Kasumi-1 (cell line): ENCODE measurements around the gene FOXC1.
A peak's percentile ranks its signal among the peaks of the same experiment; 100 is the strongest.

Experiments used
- DNase-seq, 2 experiments: peaks; one replicate each; lab custom pipeline; 2025; lab: John Stamatoyannopoulos, UW

Gene FOXC1

DNA sequence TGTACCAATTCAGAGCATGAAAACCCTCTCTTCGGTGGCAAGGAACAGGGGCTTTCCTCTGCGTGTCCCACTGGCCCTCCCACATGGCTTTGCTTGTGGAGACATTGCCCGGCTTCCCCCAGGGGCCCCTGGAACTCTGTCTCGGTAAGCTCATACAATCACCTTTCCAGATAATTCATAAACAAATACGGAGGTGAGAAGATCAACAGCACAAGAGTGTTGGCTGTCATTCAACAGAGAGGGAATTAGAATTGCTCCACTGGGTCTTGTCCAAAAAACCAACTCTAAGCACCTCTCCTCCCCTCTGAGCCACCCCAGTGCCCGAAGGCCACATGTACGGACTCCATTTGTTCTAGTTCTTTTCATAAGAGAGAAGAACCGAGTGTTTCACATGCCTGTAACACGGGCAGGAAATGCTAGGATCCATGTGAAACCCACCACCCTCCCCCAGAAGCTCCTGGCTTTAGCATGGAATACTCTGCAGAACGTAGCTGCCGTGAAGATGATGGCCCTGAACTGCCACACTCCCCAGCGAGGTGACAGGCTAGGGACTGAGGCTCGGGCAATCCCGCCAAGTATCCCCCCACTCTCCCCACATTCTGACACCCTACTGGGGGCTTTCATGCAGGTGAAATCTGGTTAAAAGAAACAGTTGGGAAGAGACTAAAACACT, 24.6 kb upstream of the FOXC1 start:
- DNase-seq = no peak

DNA sequence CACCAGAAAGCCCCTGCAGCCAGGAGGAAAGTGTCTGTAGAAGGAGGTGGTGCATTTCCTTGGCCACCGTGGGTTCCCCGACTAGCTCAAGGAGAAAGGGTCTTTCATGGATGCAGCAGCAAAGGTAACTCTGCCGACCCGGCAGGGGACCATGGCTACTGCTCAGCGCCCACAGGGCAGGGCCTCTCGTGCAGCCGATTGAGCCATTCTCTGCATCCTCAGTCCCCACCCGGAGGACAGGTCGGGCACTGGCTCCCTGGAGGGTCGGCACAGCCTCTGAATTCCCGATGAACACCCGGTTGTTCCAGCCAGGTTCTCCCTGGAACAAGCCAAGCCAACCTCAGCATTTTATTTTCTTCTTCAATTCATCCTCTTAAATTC, 24.1 kb upstream of the FOXC1 start:
- no peak for DNase-seq

DNA sequence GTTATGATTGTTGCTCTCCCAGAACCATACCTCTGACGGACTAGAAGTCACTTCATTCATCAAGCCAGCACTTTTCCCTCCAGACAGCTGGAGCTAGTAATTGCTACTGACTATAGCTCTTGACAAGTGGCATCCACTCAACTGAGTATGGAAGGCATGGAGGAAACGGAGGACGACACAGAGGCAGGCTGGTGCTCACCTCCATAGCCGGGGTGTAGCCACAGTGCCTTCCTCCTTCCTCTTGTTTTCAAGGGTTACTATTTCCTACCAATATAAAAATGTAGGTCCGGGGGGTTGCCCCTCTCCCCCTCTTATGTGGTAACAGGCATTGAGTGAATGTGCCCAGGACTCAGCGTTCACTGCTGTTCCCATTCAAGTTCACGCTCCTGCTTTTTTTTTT, 23.5 kb upstream of the FOXC1 start:
- DNase-seq = no peak

DNA sequence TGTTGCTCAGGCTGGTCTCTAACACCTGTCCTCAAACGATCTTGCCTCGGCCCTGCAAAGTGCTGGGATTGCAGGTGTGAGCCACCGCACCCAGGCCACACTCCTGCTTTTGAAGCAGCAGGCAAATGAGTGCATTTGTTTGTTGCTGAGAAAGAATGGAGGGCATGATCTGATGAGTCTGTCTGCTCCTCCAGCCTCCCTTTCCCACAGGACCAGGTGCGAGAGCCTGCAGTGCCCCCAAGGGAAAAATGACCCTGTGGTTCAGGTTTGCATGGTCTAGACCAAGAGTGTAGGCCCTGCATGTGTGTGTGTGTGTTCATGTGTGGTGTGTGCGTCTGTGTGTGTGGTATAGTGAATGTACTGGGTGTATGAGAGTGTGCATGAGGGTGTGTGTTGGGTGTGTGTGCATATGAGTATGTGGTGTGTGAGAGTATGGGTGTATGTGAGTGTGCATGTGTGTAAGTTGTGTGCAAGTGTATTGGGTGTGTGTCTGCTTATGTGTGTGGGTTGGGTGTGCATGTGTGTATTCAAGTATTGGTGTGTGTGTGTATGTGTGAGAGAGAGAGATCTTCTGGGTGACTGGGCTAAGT, 22.8 kb upstream of the FOXC1 start:
- no peak for DNase-seq

DNA sequence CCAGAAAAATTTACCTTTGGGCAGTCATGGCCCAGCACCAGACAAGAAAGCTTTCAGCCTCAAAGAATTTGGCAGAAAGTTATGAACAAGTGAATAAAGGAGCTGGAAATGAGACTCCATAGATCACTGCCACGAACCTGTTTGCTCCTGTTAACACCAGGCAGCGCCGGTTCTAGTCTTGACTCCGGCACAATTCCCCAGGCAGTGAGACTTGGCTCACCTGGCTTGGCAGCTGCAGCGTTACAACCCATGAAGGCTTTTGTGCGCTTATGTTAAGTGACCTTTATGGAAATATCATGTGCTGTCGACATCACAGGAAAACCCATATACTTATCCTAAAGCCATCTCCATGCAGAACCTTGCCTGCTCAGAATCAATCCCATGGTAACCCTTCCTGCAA, 22.2 kb upstream of the FOXC1 start:
- no peak for DNase-seq

DNA sequence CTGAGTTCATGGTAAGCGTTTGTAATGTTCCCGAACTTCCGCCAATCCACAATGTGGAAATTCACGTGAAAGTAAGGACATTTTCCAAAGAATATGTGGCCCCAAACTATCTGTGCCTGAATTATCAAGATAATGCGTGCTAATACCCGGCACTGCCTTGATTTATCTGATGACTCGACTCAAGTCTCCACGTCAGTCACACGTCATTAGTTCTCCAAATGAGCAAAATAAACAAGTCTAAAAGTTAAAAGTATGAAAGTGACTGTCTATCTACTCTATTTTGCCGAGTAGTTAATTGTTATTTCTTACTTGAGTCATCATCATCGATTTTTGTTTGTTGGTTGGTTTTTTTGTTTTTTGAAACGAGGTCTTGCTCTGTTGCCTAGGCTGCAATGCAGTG, 21.7 kb upstream of the FOXC1 start:
- no peak for DNase-seq

DNA sequence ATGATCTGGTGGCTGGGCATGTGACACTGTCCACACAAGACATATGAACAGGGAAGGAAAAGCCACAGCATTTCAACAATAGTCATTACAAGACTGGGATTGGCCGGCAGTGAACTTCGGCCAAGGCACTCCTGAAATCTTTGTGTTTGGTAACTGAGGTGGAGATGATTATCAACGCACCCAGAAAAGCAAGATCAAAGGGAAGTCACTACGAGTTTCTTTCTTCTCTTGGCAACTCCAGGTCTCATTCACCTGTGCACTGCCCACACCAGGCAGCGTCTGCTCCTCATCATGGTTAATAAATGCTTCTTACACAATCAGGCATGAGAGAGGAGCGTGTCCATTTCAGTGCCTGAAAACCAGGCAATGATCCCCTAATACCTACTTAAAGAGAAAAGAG, 20.5 kb upstream of the FOXC1 start:
- DNase-seq = no peak

DNA sequence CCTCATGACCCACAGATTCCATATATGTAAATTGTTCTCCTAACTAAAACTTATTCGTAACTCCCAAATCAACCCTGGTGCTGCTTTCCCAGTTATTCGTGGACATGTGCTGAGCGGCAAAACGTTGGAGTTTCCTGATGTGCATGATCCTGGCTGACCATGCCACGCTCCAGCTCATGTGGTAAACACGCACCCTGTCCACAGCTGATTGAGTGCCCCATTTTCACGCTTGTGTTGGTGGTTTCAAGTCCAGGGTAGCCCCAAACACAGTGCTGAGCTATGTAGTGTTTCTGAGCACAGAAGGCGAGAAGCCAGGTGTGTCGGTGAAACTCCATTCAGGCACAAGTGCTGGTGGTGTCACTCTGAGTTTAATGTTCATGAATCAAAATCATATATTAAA, 19.1 kb upstream of the FOXC1 start:
- DNase-seq = no peak

DNA sequence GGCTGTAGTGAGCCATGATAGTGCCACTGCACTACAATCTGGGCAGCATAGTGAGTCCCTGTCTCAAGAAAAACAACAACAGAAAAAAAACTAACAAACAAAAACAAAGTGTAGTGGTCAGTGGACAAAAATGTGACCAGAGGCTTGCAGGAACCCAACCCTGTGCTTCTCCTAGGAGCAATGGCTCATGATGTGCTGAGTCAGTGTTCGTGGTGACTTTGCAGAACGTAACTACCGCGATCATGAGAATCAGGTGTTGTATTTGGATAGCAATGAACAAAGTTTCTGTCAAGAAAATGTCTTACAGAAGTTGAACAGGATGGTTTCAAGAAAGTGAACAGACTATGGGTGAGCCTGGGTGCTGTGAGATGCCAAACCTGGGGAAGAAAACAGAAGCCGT, 18.5 kb upstream of the FOXC1 start:
- no peak for DNase-seq

DNA sequence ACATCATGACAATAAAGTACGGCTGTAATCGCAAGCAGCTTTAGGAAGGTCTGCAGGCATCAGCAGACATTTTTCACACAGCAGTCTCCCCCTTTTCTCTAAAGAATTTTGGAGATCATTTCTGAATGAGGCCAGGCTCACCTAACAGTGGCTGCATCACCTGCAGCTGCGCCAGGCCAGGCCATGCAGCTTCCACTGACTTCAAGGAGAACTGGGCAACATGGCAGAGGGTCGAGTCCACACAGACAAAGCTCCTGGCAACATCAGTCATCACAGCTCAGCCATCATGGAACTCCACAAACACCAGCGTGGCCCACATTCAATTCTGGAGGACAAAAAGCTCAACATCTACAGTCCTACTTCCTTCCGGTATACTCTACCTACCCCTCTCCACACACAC, 17.8 kb upstream of the FOXC1 start:
- DNase-seq = no peak

DNA sequence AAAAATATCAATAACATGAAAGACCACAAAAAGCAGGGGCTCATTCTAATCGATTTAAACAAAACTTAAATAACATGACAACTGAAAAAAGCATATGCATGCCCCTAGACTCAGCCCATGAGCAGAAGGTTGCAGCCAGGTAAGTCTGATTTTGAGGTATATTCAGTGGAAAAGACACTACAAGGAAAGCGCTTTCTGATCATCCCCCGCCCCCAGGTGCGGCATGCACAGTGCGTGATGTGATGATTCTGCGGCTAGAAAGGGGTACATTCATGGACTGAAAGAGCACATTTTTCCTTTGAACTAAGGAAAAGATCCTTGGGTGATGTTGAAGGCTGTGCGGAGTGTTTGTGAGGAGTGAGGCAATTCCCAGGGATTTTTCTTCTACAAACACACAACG, 16.9 kb upstream of the FOXC1 start:
- no peak for DNase-seq

DNA sequence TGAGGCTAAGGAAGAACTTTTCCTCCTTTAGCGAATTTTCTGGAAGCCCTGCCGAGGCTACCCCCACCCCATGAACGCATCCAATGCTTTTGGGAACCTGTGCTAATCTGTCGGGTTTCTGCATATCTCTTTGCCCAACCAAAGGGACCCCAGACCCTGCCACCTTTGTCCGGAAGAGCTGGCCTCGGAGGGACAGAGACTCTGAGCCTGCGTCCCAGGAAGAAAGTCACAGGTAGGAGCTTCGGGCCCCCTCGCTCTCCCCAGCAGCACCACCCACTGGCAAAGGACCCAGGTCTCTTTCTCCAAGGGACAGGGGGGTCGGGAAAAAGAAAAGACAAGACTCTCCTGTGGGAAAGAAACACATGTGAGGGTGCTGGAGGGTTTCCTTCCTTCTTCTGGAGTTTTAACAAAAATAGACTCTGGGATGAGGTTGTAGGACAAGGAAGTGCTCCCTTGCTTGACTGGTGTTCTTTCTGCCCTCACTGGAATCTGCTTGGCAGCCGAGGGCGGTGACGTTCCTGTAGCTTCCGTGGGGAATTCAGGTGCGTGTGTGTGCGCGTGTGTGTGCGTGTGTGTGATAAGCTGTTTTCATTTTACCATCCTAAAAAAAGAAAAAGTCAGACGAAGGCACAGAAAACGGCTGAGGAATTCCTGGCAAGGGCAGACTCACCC, 16.3 kb upstream of the FOXC1 start:
- no peak for DNase-seq

DNA sequence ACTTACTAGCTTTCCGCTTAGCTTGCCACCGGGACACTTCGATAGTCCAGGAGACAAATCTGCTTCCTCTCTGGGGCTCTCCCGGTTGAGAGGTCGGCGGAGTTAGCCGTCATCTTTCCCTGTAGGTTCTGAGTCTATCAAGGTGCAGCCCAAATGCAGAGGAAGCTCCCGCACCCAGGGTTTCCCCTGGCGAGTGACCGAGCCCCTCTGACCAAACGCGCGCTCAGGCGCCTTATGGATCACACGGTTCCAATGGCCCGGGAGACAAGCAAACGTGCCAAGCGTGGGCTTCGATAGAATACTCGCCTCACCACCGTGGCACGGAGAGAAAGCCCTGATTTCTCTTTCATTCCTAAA, 15.8 kb upstream of the FOXC1 start:
- DNase-seq = no peak

DNA sequence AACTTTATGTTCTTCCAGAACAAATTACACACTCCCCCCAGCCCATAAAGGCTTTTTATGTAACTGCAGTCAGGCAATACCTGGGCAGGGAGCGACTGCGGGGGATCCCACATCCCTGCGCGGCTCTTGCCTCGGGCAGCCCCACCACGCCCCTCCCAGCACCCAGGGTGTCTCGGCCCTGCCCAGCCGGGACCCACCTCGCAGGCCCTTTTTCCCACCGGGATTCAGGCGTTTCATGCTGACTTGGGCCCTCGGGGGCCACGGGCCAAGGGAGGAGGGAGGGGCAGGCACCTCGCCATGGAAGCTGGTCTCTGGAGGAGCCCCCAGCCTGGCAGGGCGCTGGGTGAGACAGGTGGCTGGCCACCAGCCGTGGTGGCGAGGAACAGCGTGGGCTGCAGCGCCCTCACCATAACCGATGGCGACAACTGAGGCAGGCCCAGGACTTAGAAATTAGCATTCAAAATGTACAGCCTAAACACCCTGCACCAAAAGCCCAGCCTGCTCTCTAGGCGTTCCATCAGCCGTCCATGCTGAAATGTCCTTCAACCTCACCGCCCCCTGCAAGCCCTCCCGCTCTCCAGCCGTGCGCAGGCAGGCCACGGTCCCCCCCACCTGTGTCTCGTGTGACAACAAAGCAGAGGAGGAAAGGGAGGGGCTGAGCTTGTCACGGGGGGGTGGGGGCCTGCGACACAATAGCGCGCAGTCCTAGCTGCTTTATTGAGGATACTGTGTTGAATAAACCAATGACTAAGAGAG, 15.1 kb upstream of the FOXC1 start:
- no peak for DNase-seq

DNA sequence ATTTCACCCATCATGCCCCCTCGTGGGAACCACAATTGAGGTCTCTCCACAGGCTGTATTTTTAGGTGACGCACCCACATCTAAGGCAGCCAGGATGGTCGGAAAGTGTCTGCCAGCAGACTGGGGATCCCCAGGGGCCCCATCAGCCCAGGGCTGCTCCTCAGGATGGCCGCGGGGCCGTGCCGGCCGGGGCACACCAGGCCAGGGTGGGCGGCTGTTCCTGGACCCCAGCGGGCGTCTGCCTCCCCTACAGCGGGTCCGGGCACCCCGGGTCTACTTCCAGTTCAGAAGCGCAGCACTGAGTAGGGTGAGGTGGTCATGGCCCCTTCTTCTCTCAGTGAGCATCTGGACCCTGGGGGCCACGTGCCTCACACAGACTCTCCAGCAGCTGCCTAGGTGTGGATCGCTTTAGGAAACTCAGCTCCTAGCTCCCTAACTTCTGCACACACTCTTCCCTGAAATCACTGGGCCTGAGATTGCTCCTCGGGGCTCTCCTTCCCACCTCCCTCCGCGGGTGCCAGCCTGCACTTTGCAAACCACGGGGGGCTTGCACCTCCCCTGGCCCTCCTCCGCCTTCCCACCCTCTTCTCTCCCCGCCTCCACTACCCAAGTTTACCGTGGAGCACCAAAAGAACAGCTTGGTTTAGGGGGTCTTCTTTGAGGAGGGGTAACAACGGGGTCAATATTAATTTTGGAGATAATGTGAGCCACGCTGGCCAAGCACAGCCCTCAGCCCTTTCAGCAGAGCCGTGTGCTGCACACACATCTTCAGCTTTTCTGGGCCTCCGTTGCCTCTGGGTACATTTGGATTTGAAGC, 14.2 kb upstream of the FOXC1 start:
- no peak for DNase-seq

DNA sequence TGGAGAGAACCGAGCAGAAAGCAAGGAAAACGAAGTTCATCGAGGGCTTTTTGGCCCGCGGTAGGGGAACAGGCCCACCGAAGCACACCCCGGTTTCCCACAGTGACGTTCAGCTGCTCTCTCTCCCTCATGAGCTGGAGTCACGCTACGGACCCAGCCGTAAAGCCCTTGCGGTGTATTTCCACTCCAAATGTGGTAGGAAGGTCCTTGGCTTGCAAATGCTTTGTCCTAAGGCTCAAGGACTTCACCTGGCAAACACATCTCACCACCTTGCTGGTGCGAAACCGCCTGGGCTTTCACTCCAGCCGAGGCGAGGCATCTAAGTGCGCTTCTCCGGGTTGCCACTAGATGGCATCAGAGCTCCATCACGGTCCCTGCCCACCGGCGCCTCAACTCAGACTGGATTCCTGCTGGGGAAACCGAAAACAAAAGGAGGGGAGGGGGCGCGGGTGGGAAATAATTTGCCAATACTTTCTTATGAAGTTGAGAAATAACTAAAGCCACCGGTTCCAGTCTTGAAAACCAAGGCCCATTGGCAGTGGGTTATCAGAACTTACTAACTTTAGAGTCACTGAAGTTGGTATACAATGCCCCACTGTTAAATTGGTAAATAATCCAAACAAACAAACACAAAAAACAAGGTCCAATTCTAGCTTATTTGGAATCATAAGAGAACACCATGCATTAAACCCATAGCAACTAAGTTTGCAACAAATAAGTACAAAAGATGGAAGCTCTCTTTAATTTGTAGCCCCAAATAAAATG, 13.4 kb upstream of the FOXC1 start:
- DNase-seq = peak; percentile 57 to 67

DNA sequence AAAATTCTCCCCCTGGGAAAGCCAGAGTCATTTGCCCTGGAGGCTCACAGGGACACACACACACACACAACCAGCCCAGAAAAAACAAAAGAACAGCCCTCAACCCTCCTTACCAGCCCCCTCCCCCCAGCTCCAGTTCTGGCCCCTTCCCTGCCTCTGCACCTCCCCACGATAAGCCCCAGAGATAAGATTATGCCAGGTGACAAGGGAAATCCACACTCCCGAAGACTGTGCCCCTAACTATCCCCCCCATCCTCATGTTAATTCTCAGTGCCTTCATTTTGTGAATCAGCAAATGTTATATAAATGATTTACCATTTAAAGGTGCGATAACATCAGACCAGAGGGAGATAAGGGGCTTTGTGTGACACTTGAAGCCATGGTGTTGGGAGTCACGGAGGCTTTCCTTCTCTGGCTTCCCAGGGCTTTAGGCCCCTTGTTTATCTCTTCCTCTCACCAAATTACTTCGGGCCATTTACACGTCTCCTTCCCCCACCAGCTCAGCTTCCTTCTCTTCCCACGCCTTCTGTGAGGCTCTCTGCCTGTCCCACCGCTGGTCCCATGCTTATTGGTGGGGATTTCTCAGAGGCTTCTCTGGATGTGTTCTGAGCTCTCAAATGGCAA, 12.5 kb upstream of the FOXC1 start:
- DNase-seq = no peak

DNA sequence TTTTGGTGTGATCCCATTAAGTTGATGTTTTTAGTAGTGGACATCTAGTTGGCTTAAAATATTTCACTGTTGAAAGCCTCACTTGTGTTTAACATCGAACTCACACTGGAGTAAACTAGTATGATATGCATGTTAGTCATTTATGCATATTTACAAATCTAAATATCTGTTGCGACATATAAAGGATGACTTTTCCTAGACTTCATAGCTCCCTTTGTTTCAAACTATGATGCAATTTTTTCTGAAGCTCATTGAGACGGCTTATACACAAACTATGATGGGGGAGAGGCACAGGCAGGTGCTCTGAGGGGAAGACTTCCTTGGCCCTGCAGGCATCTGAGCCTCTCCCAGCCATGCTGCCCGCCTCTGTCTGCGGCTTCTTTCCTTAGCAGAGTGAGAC, 11.8 kb upstream of the FOXC1 start:
- DNase-seq = no peak

DNA sequence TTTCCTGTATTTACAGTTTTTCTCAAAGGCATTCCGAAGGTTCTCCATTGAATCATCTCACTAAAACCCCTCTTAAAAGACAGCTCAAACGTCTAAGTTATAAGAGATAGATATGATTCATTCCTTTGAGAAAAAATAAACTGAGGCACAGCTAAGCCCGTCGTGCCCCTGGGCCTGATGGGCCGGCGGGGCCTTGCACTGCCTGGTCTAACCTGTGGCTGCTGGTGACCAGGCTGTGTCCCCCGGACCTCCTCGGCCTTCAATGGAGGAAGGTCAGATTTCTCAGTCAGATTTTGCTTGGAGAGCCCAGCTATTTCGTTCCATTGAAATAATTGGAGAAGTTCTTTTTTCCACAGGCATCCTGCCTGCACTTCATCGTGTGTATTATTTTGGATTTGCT, 11.3 kb upstream of the FOXC1 start:
- no peak for DNase-seq

DNA sequence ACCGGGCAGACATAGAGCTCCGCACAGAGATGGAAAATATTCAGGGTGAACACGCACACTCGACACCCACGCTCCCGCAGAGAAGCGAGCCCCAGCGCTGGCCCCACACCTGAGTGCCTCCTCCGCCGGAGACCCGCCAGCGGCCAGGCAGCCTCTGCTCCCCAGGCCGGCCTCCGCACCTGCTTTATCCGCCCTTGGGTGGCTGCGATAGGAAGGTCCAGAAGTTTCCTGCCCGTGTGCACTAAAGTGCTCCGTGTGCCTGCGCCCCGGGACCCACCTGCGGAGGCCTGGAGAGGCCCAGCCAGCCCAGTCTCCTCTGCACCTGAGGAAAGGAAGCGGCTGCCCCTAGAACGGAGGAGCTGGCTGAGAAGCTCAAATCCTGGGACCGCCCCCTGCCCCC, 10.8 kb upstream of the FOXC1 start:
- no peak for DNase-seq

DNA sequence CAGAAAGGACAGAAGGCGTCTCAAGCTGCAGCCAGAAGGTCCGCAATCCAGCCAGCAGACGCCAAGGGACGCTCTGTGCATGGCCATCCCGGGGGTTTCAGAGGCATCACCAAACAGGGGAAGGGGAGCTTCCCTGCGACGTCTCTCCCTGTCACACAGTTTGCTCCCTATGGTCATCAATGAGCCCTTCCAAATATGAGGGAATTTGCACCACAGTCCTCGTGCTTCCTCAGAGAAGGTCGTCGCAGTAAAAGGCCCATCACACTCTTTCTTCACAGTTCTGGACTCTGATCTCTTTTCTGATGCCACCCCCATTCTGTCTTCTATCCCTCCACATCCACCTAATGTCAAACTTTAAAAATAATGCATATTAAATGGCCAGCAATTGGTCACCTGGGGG, 10.2 kb upstream of the FOXC1 start:
- DNase-seq = no peak
